Spleen (tissue), 11 donors: Measurements from ENCODE around the gene PROK1. TPM values are rescaled to one million over a fixed set of nuclear protein-coding genes. Genes with fewer than 3 reads are reported as not detected.

Experiments used
- DNase-seq: peaks from one replicate; pipeline ENCODE4 v3.0.0-alpha.2; 2020
- H3K27ac ChIP-seq, 8 donors: fragments of 200-600 bp; sonication (generic) in 7 of 8; 1 replicate in 4 of 8; 2 replicates in 4 of 8; pipeline versions ENCODE4 v1.5.0 to v1.8.0; 2016 to 2021; ENCODE audit warnings: inconsistent platforms in 4 of 8, mild to moderate bottlenecking in 4 of 8, moderate library complexity in 1 of 8
- H3K27me3 ChIP-seq, 7 donors: fragments of 200-600 bp; sonication (generic) in 6 of 7; replicated peaks in 1 of 7; 1 replicate in 4 of 7; 2 replicates in 3 of 7; pipeline versions ENCODE4 v1.5.0 to v1.8.0; 2016 to 2021; ENCODE audit warnings: inconsistent platforms in 3 of 7, mild to moderate bottlenecking in 1 of 7
- H3K36me3 ChIP-seq, 6 donors: fragments of 200-600 bp; sonication (generic) in 5 of 6; 1 replicate in 4 of 6; 2 replicates in 2 of 6; pipeline versions ENCODE4 v1.5.0 to v1.8.0; 2016 to 2021; ENCODE audit warnings: inconsistent platforms in 2 of 6
- H3K4me1 ChIP-seq, 6 donors: fragments of 200-600 bp; sonication (generic) in 5 of 6; 1 replicate in 3 of 6; 2 replicates in 3 of 6; pipeline versions ENCODE4 v1.5.0 to v1.8.0; 2016 to 2021; ENCODE audit warnings: inconsistent platforms in 3 of 6
- H3K4me3 ChIP-seq, 8 donors: fragments of 200-600 bp; sonication (generic) in 7 of 8; 1 replicate in 4 of 8; 2 replicates in 4 of 8; pipeline versions ENCODE4 v1.5.0 to v1.8.0; 2016 to 2021; ENCODE audit warnings: inconsistent platforms in 4 of 8, mild to moderate bottlenecking in 4 of 8, moderate library complexity in 2 of 8
- H3K9me3 ChIP-seq, 8 donors: fragments of 200-600 bp; sonication (generic) in 7 of 8; 1 replicate in 4 of 8; 2 replicates in 4 of 8; pipeline versions ENCODE4 v1.5.0 to v1.8.0; 2016 to 2021; ENCODE audit warnings: inconsistent platforms in 4 of 8
- CTCF ChIP-seq, 11 experiments: fragments of 200-600 bp in 7 of 11; fragments of 450-650 bp in 4 of 11; sonication (generic) in 4 of 11; IDR thresholded peaks in 8 of 11; conservative IDR thresholded peaks in 3 of 11; 1 replicate in 7 of 11; 2 replicates in 4 of 11; pipeline versions ENCODE4 v1.4.0 to v1.8.0; 2016 to 2021; ENCODE audit warnings: antibody characterized with exemption in 11 of 11, inconsistent platforms in 4 of 11, mild to moderate bottlenecking in 1 of 11
- POLR2A ChIP-seq, 3 donors: fragments of 450-650 bp; IDR thresholded peaks; one replicate each; pipeline ENCODE4 v1.5.1; 2017; ENCODE audit warnings: antibody characterized with exemption in 3 of 3, mild to moderate bottlenecking in 1 of 3
- POLR2AphosphoS5 ChIP-seq, 3 donors: sonication (generic); formaldehyde crosslinking; IDR thresholded peaks; one replicate each; pipeline ENCODE4 v1.5.1; 2017; ENCODE audit warnings: antibody characterized with exemption in 3 of 3
- WGBS, 5 donors: extraction: QIAGEN DNeasy Blood & Tissue Kit in 3 of 5; methylation state at CpG; one replicate each; pipeline versions ENCODE4 v1.1.5 to v1.1.7; 2013 to 2018; 5-methylcytosine and 5-hydroxymethylcytosine counted together
- intact Hi-C: fragments of 100-400 bp; cut with DNase I; formaldehyde crosslinking; loops from one replicate; pipeline ENCODE4 v1.15.0; 2023; ENCODE audit warnings: low total_unique reads
- polyA plus RNA-seq, 3 donors: library from polyadenylated mRNA; stranded (reverse); fragments of 200-250 nt; gene quantifications; one replicate each; pipeline ENCODE4 v1.2.1, GENCODE V29; 2013
- total RNA-seq, 7 donors: library from RNA; depleted of rRNA in 3 of 7; stranded (reverse); fragments of >200 nt in 3 of 7; fragmentation: NEBNext Ultra II Directional in 4 of 7; extraction: Animal tissue kit (Norgen Biotek cat#: 25700) in 4 of 7; gene quantifications; one replicate each; pipeline versions ENCODE4 v1.1.0 to v1.2.1, GENCODE V29; 2016 to 2021
- donor health status: healthy with polysubstance abuse.
- donor health status: DM: no; HTN: no; CAD: no; lungs with moderate emphysema.
- donor health status: DM: no; HTN: no; CAD: no.
- donor health status: Bipolar disorder and iron deficiency.
- donor health status: healthy.
- donor health status: DM: no; HTN: no; CAD: no.
- donor health status: DM: yes; HTN: yes; CAD: no.

Gene PROK1
- total and polyA plus RNA-seq, 10 donors: 0.07 to 2.5 (median 0.51) TPM; not detected in 3

- Histone ChIP-seq H3K4me3 (no peak overlapping the region), H3K27me3 (peaks cover 0 to 9% (median 0%) of the 10 kb centered on the region in 7 donors), H3K36me3 (no peaks in the 10 kb centered on the region), H3K4me1 (no peaks in the 10 kb centered on the region), H3K27ac (no peak overlapping the region), H3K9me3 (no peaks in the 10 kb centered on the region)
- WGBS, 5 donors: 83 to 93% (median 92%) methylated on average over 12 to 15 of the region's 15 CpGs
- intact Hi-C loops: no loop called here
- TF ChIP-seq CTCF (IDR thresholded peaks at IDR 0.05 in 8 of 11, conservative IDR thresholded peaks at IDR 0.05 in 3 of 11) (no peak), POLR2AphosphoS5 (IDR thresholded peaks at IDR 0.05) (no peak), POLR2A (IDR thresholded peaks at IDR 0.05) (no peak)
- DNase-seq: no peak
Observed at GRCh38 chr1:110489406-110489805, 38.5 kb downstream of the PROK1 start.

GRCh38 chr1:110489973-110490542, 39.1 kb downstream of the PROK1 start:
- Histone ChIP-seq H3K36me3 (no peaks in the 10 kb centered on the region), H3K4me1 (no peaks in the 10 kb centered on the region), H3K27ac (no peak overlapping the region), H3K4me3 (no peak overlapping the region), H3K27me3 (peaks cover 0 to 3% (median 0%) of the 10 kb centered on the region in 7 donors), H3K9me3 (no peaks in the 10 kb centered on the region)
- WGBS, 5 donors: 72 to 83% (median 79%) methylated on average over 14 of the region's 14 CpGs
- DNase-seq: no peak
- intact Hi-C loops: loop anchor here (10.0 kb wide), 1 partner anchor 285 kb away; no protein-coding TSS in a partner anchor
- TF ChIP-seq POLR2AphosphoS5 (IDR thresholded peaks at IDR 0.05) (no peak), CTCF (IDR thresholded peaks at IDR 0.05 in 8 of 11, conservative IDR thresholded peaks at IDR 0.05 in 3 of 11) (no peak), POLR2A (IDR thresholded peaks at IDR 0.05) (no peak)

- Histone ChIP-seq H3K9me3 (no peaks in the 10 kb centered on the region), H3K4me1 (peaks cover 0 to 3% (median 0%) of the 10 kb centered on the region in 6 donors), H3K27ac (no peak overlapping the region), H3K36me3 (no peaks in the 10 kb centered on the region), H3K4me3 (no peak overlapping the region), H3K27me3 (no peaks in the 10 kb centered on the region)
- no peak for TF ChIP-seq POLR2A (IDR thresholded peaks at IDR 0.05)
- no peak for TF ChIP-seq CTCF (IDR thresholded peaks at IDR 0.05 in 8 of 11, conservative IDR thresholded peaks at IDR 0.05 in 3 of 11)
- no peak for TF ChIP-seq POLR2AphosphoS5 (IDR thresholded peaks at IDR 0.05)
- DNase-seq: no peak
- 47 to 69% (median 63%) methylated on average over 11 of the region's 11 CpGs for WGBS, 5 donors
- intact Hi-C loops: loop anchor here (10.0 kb wide), 1 partner anchor 286 kb away; no protein-coding TSS in a partner anchor
Observed at GRCh38 chr1:110490791-110491451, 40.0 kb downstream of the PROK1 start.

GRCh38 chr1:110492573-110492972, 41.6 kb downstream of the PROK1 start:
- WGBS, 5 donors: 89 to 94% (median 92%) methylated on average over 7 of the region's 7 CpGs
- intact Hi-C loops: loop anchor here (10.0 kb wide), 1 partner anchor 288 kb away; no protein-coding TSS in a partner anchor
- TF ChIP-seq CTCF (IDR thresholded peaks at IDR 0.05 in 8 of 11, conservative IDR thresholded peaks at IDR 0.05 in 3 of 11): no peak
- no peak for TF ChIP-seq POLR2A (IDR thresholded peaks at IDR 0.05)
- TF ChIP-seq POLR2AphosphoS5 (IDR thresholded peaks at IDR 0.05): no peak
- Histone ChIP-seq H3K27me3 (no peaks in the 10 kb centered on the region), H3K36me3 (no peaks in the 10 kb centered on the region), H3K9me3 (no peaks in the 10 kb centered on the region), H3K4me1 (peaks cover 0 to 5% (median 0%) of the 10 kb centered on the region in 6 donors), H3K4me3 (no peak overlapping the region), H3K27ac (no peak overlapping the region)
- DNase-seq: no peak
